ENCODE data around the gene LBH. TPM values are rescaled to one million over a fixed set of nuclear protein-coding genes. Genes with fewer than 3 reads are reported as not detected.

Gene LBH
- polyA plus RNA-seq, 1 of the 3 experiments (the other 2 are of a cell fraction): 22.8 TPM

DNA sequence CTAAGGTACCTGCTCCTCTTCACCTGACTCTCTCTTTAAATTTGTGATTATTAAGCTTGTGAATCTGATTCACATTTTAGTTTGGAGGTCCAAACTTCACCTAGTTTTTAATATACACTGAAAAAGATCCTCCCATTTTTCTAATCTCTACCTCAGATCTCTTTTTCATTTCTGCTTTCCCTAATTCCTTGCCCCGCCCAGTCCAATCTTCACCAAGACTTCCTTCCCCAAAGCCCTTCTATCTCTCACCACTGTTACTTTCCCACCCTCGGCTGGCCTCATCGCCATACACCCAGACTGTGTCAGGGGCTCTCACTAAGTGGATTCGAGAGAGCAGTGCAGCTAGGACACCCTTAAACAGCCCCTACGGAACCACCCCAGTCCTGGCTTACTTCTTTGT lies 40.0 kb downstream of the LBH start:
- Histone ChIP-seq H3K4me1 (ENCODE audit: control insufficient read depth in 1 of 2, insufficient read depth in 2 of 2, low read depth in 1 of 2, low read length in 1 of 2) (peaks cover 0 to 19% of the 10 kb centered on the region in 2 experiments; a peak in 2 of 4 replicates), H3K27me3 (ENCODE audit: insufficient read depth) (no peaks in the 10 kb centered on the region), H3K9me3 (no peaks in the 10 kb centered on the region), H3K9me2 (no peaks in the 10 kb centered on the region), H3K36me3 (replicated peaks in 1 of 2; ENCODE audit: control insufficient read depth in 1 of 2, insufficient read depth in 2 of 2, low read length in 1 of 2) (no peaks in the 10 kb centered on the region), H3K4me3 (ENCODE audit: low read depth in 2 of 2, low read length in 1 of 2) (no peak overlapping the region), H2AFZ (ENCODE audit: low read depth) (no peak overlapping the region), H4K20me1 (ENCODE audit: insufficient read depth) (no peaks in the 10 kb centered on the region), H3K9ac (no peak overlapping the region), H3K79me2 (ENCODE audit: insufficient read depth) (no peaks in the 10 kb centered on the region), H3K27ac (ENCODE audit: low read depth in 2 of 2, low read length in 1 of 2) (no peak overlapping the region), H3K4me2 (no peak overlapping the region), H3F3A (replicated peaks; ENCODE audit: insufficient read depth) (peaks cover 4% of the 10 kb centered on the region)
- CTCF ChIA-PET: interaction anchor here (0.7 to 1.5 kb wide), 2 partner anchors 32 to 37 kb away, joined by 3 read pairs; no protein-coding TSS in a partner anchor
- DNase-seq: no peak
- POLR2A ChIA-PET: no interaction called here
- no peak for TF ChIP-seq SIN3A (IDR thresholded peaks at IDR 0.05; ENCODE audit: borderline replicate concordance, low read depth, low read length)
- TF ChIP-seq MXI1 (IDR thresholded peaks at IDR 0.05; ENCODE audit: low read depth, low read length): no peak
- TF ChIP-seq TCF12 (IDR thresholded peaks at IDR 0.05): no peak
- TF ChIP-seq NRF1 (IDR thresholded peaks at IDR 0.05; ENCODE audit: low read depth, low read length): no peak
- no peak for TF ChIP-seq TAF1 (IDR thresholded peaks at IDR 0.05; ENCODE audit: borderline replicate concordance, low read depth, low read length)
- TF ChIP-seq, protein P1, sequence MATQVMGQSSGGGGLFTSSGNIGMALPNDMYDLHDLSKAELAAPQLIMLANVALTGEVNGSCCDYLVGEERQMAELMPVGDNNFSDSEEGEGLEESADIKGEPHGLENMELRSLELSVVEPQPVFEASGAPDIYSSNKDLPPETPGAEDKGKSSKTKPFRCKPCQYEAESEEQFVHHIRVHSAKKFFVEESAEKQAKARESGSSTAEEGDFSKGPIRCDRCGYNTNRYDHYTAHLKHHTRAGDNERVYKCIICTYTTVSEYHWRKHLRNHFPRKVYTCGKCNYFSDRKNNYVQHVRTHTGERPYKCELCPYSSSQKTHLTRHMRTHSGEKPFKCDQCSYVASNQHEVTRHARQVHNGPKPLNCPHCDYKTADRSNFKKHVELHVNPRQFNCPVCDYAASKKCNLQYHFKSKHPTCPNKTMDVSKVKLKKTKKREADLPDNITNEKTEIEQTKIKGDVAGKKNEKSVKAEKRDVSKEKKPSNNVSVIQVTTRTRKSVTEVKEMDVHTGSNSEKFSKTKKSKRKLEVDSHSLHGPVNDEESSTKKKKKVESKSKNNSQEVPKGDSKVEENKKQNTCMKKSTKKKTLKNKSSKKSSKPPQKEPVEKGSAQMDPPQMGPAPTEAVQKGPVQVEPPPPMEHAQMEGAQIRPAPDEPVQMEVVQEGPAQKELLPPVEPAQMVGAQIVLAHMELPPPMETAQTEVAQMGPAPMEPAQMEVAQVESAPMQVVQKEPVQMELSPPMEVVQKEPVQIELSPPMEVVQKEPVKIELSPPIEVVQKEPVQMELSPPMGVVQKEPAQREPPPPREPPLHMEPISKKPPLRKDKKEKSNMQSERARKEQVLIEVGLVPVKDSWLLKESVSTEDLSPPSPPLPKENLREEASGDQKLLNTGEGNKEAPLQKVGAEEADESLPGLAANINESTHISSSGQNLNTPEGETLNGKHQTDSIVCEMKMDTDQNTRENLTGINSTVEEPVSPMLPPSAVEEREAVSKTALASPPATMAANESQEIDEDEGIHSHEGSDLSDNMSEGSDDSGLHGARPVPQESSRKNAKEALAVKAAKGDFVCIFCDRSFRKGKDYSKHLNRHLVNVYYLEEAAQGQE (IDR thresholded peaks at IDR 0.05; ENCODE audit: low read depth, low read length): no peak
- TF ChIP-seq NFIC (IDR thresholded peaks at IDR 0.05; ENCODE audit: borderline replicate concordance): no peak
- no peak for TF ChIP-seq EZH2phosphoT487 (IDR thresholded peaks at IDR 0.05; ENCODE audit: borderline replicate concordance, low read depth)
- TF ChIP-seq YY1 (IDR thresholded peaks at IDR 0.05; ENCODE audit: low read depth): no peak
- TF ChIP-seq FOXJ3 (CRISPR knock-in tag; IDR thresholded peaks at IDR 0.05): no peak
- no peak for TF ChIP-seq SMC3 (IDR thresholded peaks at IDR 0.05; ENCODE audit: low read depth, low read length)
- no peak for TF ChIP-seq GABPA (IDR thresholded peaks at IDR 0.05; ENCODE audit: low read depth)
- no peak for TF ChIP-seq JUND (IDR thresholded peaks at IDR 0.05)
- TF ChIP-seq GATA2 (CRISPR knock-in tag; IDR thresholded peaks at IDR 0.05): no peak
- TF ChIP-seq, protein P2, sequence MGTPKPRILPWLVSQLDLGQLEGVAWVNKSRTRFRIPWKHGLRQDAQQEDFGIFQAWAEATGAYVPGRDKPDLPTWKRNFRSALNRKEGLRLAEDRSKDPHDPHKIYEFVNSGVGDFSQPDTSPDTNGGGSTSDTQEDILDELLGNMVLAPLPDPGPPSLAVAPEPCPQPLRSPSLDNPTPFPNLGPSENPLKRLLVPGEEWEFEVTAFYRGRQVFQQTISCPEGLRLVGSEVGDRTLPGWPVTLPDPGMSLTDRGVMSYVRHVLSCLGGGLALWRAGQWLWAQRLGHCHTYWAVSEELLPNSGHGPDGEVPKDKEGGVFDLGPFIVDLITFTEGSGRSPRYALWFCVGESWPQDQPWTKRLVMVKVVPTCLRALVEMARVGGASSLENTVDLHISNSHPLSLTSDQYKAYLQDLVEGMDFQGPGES (IDR thresholded peaks at IDR 0.05; ENCODE audit: low read depth, low read length): no peak
- TF ChIP-seq, protein P3, sequence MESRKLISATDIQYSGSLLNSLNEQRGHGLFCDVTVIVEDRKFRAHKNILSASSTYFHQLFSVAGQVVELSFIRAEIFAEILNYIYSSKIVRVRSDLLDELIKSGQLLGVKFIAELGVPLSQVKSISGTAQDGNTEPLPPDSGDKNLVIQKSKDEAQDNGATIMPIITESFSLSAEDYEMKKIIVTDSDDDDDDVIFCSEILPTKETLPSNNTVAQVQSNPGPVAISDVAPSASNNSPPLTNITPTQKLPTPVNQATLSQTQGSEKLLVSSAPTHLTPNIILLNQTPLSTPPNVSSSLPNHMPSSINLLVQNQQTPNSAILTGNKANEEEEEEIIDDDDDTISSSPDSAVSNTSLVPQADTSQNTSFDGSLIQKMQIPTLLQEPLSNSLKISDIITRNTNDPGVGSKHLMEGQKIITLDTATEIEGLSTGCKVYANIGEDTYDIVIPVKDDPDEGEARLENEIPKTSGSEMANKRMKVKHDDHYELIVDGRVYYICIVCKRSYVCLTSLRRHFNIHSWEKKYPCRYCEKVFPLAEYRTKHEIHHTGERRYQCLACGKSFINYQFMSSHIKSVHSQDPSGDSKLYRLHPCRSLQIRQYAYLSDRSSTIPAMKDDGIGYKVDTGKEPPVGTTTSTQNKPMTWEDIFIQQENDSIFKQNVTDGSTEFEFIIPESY (IDR thresholded peaks at IDR 0.05; ENCODE audit: borderline replicate concordance, low read depth): no peak
- TF ChIP-seq, protein P4, sequence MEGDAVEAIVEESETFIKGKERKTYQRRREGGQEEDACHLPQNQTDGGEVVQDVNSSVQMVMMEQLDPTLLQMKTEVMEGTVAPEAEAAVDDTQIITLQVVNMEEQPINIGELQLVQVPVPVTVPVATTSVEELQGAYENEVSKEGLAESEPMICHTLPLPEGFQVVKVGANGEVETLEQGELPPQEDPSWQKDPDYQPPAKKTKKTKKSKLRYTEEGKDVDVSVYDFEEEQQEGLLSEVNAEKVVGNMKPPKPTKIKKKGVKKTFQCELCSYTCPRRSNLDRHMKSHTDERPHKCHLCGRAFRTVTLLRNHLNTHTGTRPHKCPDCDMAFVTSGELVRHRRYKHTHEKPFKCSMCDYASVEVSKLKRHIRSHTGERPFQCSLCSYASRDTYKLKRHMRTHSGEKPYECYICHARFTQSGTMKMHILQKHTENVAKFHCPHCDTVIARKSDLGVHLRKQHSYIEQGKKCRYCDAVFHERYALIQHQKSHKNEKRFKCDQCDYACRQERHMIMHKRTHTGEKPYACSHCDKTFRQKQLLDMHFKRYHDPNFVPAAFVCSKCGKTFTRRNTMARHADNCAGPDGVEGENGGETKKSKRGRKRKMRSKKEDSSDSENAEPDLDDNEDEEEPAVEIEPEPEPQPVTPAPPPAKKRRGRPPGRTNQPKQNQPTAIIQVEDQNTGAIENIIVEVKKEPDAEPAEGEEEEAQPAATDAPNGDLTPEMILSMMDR (IDR thresholded peaks at IDR 0.05): no peak
- TF ChIP-seq RFX5 (IDR thresholded peaks at IDR 0.05; ENCODE audit: low read length): no peak
- TF ChIP-seq RAD21 (IDR thresholded peaks at IDR 0.05; ENCODE audit: low read length): no peak
- WGBS (ENCODE audit: low lambda C conversion rate): 73% methylated on average over 5 of the region's 5 CpGs

Data from SK-N-SH (cell line).